ENCODE data around the gene TPCN2. TPM values are rescaled to one million over a fixed set of nuclear protein-coding genes. Genes with fewer than 3 reads are reported as not detected.

Gene TPCN2
- total RNA-seq, 4 donors from 2014 or later: 27.1 to 36.1 (median 31.3) TPM

- H3K27ac ChIP-seq: no peak overlapping the region
- no peaks in the 10 kb centered on the region for H3K36me3 ChIP-seq
Measured at GRCh38 chr11:69022260-69022659, 26.5 kb upstream of the TPCN2 start.

DNA sequence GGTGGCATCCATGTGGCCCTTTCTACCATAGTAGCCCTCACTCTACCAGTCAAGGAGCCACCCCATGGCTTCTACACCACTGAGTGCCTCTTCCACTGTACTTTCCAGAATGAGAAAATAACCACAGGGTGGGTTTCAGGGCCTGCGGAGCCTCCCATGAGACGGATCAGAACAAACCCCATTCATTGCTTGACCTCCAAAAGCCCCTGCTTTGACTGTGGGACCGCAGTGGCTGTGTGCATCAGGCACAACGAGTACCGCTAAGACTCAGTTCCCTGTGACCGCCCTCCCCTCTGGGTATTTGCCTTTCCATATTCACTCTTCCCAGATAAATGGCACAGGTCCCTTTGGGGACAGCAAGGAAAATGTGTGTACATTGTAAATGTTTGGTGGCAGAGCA, 24.2 kb upstream of the TPCN2 start:
- no peaks in the 10 kb centered on the region for H3K9me3 ChIP-seq
- H3K4me3 ChIP-seq: no peak overlapping the region
- WGBS, 2 donors: 74 to 77% methylated on average over 6 of the region's 6 CpGs
- no peaks in the 10 kb centered on the region for H3K4me1 ChIP-seq
- no peak overlapping the region for H3K27ac ChIP-seq
- no peaks in the 10 kb centered on the region for H3K27me3 ChIP-seq
- TF ChIP-seq POLR2A (IDR thresholded peaks at IDR 0.05): no peak
- no peaks in the 10 kb centered on the region for H3K36me3 ChIP-seq
- no peak for DNase-seq (ENCODE audit: low spot score in 2 of 2)

More at GRCh38 chr11:69022260-69022659, 26.5 kb upstream of the TPCN2 start:
- Histone ChIP-seq H3K27me3 (no peaks in the 10 kb centered on the region), H3K4me3 (no peak overlapping the region), H3K4me1 (no peaks in the 10 kb centered on the region), H3K9me3 (no peaks in the 10 kb centered on the region)
- WGBS, 2 donors: 61 to 68% methylated on average over 10 of the region's 10 CpGs
- TF ChIP-seq, protein P1, sequence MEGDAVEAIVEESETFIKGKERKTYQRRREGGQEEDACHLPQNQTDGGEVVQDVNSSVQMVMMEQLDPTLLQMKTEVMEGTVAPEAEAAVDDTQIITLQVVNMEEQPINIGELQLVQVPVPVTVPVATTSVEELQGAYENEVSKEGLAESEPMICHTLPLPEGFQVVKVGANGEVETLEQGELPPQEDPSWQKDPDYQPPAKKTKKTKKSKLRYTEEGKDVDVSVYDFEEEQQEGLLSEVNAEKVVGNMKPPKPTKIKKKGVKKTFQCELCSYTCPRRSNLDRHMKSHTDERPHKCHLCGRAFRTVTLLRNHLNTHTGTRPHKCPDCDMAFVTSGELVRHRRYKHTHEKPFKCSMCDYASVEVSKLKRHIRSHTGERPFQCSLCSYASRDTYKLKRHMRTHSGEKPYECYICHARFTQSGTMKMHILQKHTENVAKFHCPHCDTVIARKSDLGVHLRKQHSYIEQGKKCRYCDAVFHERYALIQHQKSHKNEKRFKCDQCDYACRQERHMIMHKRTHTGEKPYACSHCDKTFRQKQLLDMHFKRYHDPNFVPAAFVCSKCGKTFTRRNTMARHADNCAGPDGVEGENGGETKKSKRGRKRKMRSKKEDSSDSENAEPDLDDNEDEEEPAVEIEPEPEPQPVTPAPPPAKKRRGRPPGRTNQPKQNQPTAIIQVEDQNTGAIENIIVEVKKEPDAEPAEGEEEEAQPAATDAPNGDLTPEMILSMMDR (IDR thresholded peaks at IDR 0.05): no peak
- TF ChIP-seq EP300 (IDR thresholded peaks at IDR 0.05) (no peak), POLR2A (IDR thresholded peaks at IDR 0.05) (no peak)
- no peak for DNase-seq (ENCODE audit: low spot score in 2 of 2)

DNA sequence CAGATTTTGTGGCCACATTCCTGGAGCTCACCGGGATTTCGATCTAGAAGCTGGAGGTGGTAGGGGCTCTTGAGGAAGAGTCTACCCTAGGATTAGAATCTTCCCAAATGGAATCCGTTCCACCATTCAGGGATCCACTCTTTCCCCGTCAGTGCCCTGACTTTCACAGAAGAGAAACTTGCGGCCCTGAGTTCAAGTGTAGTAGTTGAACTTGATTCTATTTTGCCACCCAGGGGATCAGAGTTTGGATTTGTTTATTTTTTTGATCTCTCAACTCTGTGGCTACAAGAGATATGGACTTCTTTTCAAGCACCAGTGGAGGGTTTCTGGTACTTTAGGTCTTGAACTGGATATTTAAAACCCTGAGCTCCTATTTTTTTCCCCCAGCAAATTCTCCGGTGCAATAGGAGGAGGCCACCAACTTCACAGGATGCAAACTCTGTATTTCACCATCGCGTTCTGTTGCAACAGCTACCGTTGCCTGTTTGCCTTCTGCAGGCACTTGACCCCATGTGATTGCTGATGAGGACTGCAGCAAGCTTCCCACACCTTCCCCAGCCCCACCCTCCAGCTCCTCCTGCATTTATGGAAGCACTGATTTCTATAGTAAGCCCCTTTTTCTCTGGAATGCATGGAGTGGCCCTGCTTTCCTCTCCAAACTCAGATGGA, 20.9 kb upstream of the TPCN2 start:
- DNase-seq (ENCODE audit: low spot score in 2 of 2): no peak
- 67 to 68% methylated on average over 9 of the region's 9 CpGs for WGBS, 2 donors
- no peaks in the 10 kb centered on the region for H3K9me3 ChIP-seq
- TF ChIP-seq EP300 (IDR thresholded peaks at IDR 0.05) (no peak), POLR2A (IDR thresholded peaks at IDR 0.05) (no peak)
- TF ChIP-seq, protein P1 (IDR thresholded peaks at IDR 0.05): no peak
- H3K27ac ChIP-seq: no peak overlapping the region
- no peaks in the 10 kb centered on the region for H3K36me3 ChIP-seq
- no peaks in the 10 kb centered on the region for H3K27me3 ChIP-seq
- no peak overlapping the region for H3K4me3 ChIP-seq
- H3K4me1 ChIP-seq: no peaks in the 10 kb centered on the region

- no peak for TF ChIP-seq EP300 (IDR thresholded peaks at IDR 0.05)
- TF ChIP-seq, protein P1 (IDR thresholded peaks at IDR 0.05): no peak
- TF ChIP-seq POLR2A (IDR thresholded peaks at IDR 0.05): no peak
- DNase-seq (ENCODE audit: low spot score in 2 of 2): no peak
- Histone ChIP-seq H3K4me1 (peaks cover 0 to 4% (median 3%) of the 10 kb centered on the region in 4 donors), H3K4me3 (no peak overlapping the region), H3K27me3 (no peaks in the 10 kb centered on the region), H3K9me3 (no peaks in the 10 kb centered on the region), H3K36me3 (no peaks in the 10 kb centered on the region), H3K27ac (peak overlapping the region in 2 of 4 donors; percentile 59 to 60)
- WGBS, 2 donors: 70% methylated on average over 6 of the region's 6 CpGs
Measured at GRCh38 chr11:69030301-69030700, 18.4 kb upstream of the TPCN2 start.

DNA sequence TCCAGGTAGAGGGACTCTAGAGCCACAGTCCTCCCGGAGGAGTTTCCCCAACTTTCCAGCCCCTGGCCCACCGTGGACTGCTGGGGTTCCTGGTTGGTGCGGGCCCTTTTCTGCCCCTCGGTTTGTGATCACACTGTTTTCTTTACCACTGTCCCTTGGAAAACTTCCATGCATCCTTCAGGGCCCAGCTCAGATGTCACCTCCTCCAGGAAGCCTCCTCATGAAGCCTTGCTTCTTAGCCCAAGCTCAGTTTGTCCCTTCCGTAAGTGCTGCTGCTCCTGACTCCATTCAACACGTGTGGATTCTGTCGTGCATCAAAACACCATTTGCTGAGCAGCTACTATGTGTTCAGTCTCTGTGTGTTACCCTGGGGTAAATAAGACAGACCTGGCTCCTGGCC, 15.9 kb upstream of the TPCN2 start:
- Histone ChIP-seq H3K4me1 (peaks cover 0 to 19% (median 14%) of the 10 kb centered on the region in 4 donors), H3K4me3 (no peak overlapping the region), H3K36me3 (no peaks in the 10 kb centered on the region), H3K27me3 (no peaks in the 10 kb centered on the region), H3K9me3 (no peaks in the 10 kb centered on the region), H3K27ac (no peak overlapping the region)
- no peak for TF ChIP-seq POLR2A (IDR thresholded peaks at IDR 0.05)
- DNase-seq (ENCODE audit: low spot score in 2 of 2): no peak
- WGBS, 2 donors: 84 to 86% methylated on average over 7 of the region's 7 CpGs

GRCh38 chr11:69033431-69033830, 15.3 kb upstream of the TPCN2 start:
- WGBS, 2 donors: 80 to 84% methylated on average over 6 to 11 of the region's 11 CpGs
- TF ChIP-seq EP300 (IDR thresholded peaks at IDR 0.05) (no peak), POLR2A (IDR thresholded peaks at IDR 0.05) (no peak)
- TF ChIP-seq, protein P1 (IDR thresholded peaks at IDR 0.05): no peak
- no peaks in the 10 kb centered on the region for H3K9me3 ChIP-seq
- H3K27me3 ChIP-seq: no peaks in the 10 kb centered on the region
- H3K4me3 ChIP-seq: no peak overlapping the region
- H3K27ac ChIP-seq: peak overlapping the region in 1 of 4 donors; percentile 79
- H3K36me3 ChIP-seq: no peaks in the 10 kb centered on the region
- DNase-seq (ENCODE audit: low spot score in 2 of 2): no peak
- H3K4me1 ChIP-seq: peaks cover 0 to 19% (median 14%) of the 10 kb centered on the region in 4 donors
